RKO (cell line): ENCODE results near the gene PMEPA1.

Experiments
- DNase-seq: peaks from one replicate; pipeline ENCODE4 v3.0.0-alpha.2; 2016; ENCODE audit warnings: low spot score

PMEPA1 gene

GRCh38 chr20:57605878-57606277 lies 103.9 kb downstream of the PMEPA1 start:
- DNase-seq, result no peak

GRCh38 chr20:57605045-57605444 lies 104.8 kb downstream of the PMEPA1 start:
- DNase-seq, result no peak

GRCh38 chr20:57603120-57603519 lies 106.7 kb downstream of the PMEPA1 start:
- no peak for DNase-seq

- DNase-seq, result no peak
These were observed 108.1 kb downstream of the PMEPA1 start for GRCh38 chr20:57601737-57602136.

- no peak for DNase-seq
These were observed 108.6 kb downstream of the PMEPA1 start for GRCh38 chr20:57601211-57601570.

GRCh38 chr20:57600320-57601210 lies 109.2 kb downstream of the PMEPA1 start:
- DNase-seq, result no peak

GRCh38 chr20:57598491-57598890 lies 111.3 kb downstream of the PMEPA1 start:
- DNase-seq, result no peak
